Activated CD8-positive, alpha-beta memory T cell treated with anti-CD3 and anti-CD28 coated beads, Interleukin-2, amount 50 U/mL, for 1 hour (primary cell): ENCODE measurements around the gene NOC2L.
A peak's percentile ranks its signal among the peaks of the same experiment; 100 is the strongest.

Experiments used
- DNase-seq: peaks from one replicate; pipeline ENCODE4 v3.0.0-alpha.2; 2020; ENCODE audit errors: extremely low read depth

The NOC2L gene

GRCh38 chr1:974687-975328 lies 15.8 kb upstream of the NOC2L start:
- no peak for DNase-seq

GRCh38 chr1:974293-974640 lies 15.2 kb upstream of the NOC2L start:
- no peak for DNase-seq

DNA sequence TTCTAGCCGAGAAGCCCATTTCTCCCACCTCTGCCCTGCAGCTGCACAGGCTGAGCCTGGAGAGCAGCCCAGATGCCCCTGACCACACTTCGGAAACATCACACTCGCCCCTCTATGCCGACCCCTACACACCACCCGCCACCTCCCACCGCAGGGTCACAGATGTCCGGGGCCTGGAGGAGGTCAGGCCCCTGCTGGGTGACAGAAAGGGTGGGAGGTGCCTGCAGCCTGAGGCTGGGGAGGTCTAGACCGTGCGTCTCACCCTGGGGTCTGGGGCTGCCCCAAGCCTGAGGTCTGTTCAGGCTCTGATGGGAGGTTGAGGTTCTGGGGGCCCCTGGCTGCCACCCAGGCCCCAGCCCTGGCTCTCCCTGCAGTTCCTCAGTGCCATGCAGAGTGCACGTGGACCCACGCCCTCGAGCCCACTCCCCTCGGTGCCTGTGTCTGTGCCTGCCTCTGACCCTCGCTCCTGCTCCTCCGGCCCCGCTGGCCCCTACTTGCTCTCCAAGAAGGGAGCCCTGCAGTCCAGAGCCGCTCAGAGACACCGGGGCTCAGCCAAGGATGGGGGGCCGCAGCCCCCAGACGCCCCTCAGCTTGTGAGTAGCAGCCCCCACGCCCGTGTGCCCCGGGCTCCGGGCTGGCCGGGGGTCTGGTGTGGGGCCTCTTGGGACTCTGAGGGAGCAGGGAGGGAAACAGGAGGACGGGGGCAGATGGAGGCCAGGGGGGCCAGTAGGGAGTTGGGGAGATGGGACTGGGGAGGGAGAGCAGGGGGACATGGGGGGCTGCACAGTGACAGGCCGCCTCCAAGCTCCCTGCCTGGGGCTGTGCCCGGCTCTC lies 14.6 kb upstream of the NOC2L start:
- no peak for DNase-seq

DNA sequence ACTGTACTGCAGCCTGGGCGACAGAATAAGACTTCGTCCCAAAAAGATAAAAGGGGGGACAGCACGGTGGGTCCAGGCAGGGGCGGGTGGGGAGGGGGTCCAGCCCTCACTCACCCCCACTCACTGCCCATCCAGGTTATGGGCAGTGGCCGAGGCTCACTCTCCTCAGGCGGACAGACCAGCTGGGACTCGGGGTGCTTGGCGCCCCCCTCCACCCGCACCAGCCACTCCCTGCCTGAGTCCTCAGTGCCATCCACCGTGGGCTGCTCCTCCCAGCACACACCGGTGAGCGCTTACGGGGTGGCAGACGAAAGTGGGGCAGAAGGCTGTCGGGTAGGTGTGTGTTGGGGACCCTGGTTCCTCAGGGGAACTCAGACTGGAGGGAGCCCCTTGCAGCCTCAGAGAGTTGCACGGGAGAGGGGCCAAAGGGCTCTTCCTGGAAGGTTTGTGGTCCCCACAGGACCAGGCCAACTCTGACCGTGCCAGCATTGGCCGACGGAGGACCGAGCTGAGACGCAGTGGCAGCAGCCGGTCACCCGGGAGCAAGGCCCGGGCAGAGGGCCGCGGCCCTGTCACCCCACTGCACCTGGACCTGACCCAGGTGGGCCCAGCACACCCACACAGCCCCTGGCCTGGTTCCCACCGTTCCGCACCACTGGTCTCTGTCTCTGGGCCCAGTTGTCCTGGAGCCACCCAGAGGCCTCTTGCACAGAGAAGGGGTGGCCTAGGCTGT lies 13.8 kb upstream of the NOC2L start:
- no peak for DNase-seq

- DNase-seq = no peak
These were observed 12.9 kb upstream of the NOC2L start for GRCh38 chr1:971751-972506.

DNA sequence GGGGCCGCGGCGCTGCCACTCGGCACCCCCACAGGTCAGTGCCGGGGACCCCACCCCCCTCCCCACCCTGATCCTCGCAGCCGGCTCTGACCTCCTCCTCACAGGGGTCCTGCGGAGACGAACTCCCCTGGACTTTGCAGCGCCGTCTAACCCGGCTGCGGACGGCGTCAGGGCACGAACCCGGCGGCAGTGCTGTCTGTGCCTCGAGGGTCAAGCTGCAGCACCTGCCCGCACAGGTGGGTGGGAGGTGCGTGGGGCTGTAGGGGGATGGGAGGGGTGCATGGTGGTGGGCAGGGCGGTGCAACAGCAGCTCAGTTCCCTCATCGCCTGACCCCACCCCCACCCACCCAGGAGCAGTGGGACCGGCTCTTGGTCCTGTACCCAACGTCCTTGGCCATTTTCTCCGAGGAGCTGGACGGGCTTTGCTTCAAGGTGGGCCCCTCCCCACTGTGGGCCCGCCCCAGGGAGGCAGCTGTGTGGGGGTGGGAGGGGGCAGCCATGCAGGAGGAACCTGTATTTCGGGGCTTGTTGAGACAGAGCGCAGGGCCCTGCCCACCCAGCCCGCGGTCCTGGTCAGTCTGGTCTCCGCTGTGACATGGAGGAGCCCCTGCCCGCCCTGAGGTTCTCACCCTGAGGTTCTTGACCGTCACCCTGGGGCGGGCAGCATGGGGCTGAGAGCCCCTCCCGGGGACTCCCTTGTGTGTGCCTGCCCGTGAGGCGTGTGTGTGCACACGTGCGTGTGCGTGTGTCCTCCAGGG lies 12.1 kb upstream of the NOC2L start:
- no peak for DNase-seq

- no peak for DNase-seq
These were observed 11.4 kb upstream of the NOC2L start for GRCh38 chr1:970242-970972.

DNA sequence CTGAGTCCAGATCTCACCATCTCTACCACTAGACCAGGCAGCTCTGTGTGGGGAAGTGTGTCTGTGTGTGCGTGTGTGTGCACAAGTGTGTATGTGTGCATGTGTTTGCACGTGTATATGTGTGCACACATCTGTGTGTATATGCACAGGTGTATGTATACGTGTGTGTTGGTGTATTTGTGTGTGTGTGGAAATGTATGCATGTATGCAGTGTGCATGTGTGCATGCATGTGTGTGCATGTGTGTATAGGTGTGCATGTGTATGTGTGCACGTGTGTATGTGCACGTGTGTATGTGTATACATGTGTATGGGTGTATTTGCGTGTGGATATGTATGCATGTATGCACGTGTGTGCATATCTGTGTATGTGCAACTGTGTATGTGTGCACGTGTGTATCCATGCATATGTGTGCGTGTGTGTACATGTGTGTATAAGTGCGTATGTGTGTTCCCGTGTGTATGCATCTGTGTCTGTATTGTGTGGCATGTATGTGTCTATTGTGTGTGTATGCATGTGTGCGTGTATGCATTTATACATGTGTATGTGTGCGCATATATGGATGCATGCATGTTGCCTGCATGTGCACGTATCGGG lies 10.3 kb upstream of the NOC2L start:
- DNase-seq = no peak

DNA sequence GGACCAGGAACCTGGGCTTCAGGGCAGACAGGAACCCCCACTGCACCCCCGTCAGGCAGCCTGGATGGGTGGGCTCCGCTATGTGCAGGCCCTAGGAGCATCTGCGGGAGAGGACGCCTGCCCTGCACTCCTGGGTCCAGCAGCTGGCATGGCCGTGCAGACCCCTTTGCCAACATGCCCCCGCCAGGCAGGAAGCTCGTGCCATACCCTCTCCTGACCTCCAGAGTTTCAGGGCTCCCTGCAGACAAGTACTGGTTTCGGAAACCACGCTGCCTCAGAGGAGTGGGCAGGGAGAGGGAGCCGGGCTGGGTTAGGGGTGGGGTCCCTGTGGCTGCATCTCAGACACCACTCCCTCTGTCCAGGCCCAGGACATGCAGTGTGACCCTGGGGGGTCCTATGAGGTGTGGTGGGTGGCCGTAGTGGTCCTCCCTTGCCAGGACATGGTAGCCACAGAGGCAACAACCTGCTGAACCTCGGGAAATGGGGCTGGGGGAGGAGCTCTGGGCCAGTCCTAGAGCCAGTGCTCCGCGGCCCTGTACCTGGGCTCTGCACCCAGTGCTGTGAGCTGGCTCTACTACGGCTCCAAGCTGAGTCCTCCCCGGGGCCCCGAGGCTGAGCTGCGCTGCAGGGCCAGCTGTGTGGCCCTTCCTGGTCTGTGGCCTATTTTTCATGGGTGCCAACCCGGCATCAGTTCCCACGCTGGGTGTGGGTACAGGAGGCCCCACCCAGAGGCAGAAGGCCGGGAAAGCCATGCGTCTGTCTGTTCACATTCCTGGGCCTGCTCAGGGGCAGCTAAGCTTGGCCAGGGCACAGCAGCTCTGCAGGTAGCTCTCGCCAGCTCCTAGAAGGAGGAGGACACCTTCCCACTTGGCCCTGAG lies 8.6 kb upstream of the NOC2L start:
- no peak for DNase-seq

DNA sequence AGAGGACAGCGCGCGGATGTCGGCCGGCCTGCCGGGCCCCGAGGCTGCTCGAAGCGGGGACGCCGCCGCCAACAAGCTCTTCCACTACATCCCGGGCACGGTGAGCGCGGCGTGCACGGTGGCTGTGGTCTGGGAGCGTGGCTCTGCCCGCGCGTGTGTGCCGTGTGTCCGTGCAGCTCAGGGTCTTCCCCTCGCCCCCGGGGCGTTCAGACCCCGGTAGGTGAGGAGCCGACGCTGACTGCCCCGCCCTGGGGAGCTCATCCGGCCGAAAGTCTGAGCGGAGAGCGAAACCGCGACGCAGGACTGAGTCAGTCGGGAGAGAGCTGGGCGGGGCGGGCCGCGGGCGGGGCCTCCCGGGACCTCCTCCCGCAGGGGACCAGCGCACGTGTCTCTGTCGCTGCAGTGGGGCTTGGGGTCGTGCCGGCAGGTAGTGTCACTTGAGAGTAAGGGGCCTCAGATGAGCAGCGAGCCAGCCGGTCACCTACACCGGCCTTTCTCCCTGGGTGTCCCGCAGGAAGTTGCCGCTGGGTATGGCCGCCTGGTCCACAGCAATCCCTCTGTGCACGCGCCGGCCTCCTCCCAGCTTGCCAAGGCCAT lies 7.7 kb upstream of the NOC2L start:
- peak; percentile 52 for DNase-seq

- no peak for DNase-seq
These were observed 7.2 kb upstream of the NOC2L start, which contains the start of gene PLEKHN1 for GRCh38 chr1:966135-966703. PLEKHN1 (plus strand) TSS chr1:966482; CDS start chr1:966532, 50 bp downstream.

DNA sequence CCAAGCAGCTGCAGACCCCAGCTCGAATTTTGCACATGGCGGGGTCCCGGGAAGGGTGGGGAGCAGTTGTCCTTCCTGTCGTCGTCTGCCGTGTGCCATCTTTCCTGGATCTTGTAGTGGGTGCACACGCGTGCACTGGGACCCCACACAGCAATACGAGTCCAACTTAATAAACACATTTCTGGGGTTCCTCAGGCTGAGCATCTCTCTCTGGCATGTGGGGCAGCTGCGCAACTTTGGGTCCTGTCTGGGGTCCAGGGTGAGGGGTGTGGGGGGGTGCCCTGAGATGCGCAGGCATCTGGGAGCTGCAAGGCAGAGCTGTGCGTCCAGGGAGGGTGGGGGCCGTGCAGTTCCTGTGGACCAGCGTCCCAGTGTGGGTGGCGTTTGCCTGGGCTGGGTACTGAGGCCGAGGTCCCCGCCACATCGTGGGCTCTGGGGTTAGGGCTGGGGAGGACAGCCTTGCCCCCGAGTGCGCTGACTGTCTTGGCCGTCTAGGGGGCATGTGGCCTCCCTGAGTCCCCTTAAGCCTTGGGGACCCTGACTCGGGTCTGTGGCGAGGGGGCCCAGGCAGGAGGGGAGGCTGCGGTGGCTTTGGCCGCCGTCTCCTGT lies 6.6 kb upstream of the NOC2L start:
- DNase-seq = no peak

GRCh38 chr1:964691-965525 lies 5.9 kb upstream of the NOC2L start:
- no peak for DNase-seq

- DNase-seq = no peak
These were observed 4.9 kb upstream of the NOC2L start for GRCh38 chr1:963746-964525.

DNA sequence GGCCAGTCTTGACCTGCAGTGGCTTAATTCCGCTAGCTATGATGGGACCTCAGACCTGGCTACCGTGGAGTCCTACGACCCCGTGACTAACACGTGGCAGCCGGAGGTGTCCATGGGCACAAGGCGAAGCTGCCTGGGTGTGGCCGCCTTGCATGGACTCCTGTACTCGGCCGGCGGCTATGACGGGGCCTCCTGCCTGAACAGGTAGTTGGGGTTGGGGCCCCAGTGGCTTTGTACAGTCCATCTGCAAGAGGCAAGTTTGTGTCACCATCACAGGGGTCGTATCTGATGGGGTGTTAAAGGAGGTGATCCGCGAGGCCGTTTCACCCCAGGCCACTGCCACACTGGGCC lies 4.2 kb upstream of the NOC2L start:
- no peak for DNase-seq
